ENCODE results near the gene WDR46. TPM values are rescaled to one million over a fixed set of nuclear protein-coding genes. Genes with fewer than 3 reads are reported as not detected.

The WDR46 gene
- total and polyA plus RNA-seq, 2 of the 13 experiments (the other 11 are each of a cell fraction or from before 2014, with no cell fraction given) = 47.4 to 105 TPM

DNA sequence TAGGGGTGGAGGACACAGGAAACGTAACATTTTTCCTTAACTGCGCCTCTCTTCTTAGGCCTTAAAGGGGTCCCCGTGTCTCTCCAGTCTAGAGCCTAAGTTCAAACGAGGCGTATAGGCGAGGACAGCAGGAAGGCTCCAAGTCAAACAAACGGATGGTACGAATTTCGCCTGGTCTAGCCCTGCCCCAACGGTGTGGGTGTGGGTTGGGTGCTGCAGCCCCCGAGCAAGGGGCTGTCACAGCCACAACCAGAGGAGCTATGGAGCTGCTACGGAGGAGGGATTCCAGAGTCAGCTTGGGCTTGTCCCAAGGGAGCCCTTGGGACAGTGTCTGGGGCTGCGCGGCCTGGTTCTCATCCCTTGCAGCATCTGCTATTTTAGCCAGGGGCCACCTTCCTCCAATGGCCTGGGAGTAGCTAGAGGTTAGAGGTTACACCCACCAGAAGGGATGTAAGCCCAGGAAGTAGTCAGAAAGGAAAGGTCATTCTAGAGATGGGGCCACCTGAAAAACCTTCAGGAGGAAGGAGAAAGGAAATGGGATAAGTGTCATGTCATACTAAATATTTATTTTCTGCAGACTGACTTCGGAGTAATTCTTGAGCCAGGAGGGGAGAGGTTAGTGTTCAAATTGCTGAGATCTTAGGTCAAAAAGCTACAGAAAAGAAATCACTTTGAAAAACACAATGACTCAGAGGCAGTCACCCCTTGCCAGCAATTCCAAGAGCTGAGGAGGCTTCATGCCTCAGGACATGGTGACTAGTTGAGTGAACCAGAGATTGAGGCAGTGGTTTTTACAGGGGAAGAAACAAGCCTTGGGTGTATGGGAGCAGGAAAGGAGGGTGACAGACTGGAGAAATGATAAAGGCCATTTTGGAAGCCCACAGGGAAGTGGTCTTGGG is 39.1 kb downstream of the WDR46 start (continued):
- TF ChIP-seq, protein P1, sequence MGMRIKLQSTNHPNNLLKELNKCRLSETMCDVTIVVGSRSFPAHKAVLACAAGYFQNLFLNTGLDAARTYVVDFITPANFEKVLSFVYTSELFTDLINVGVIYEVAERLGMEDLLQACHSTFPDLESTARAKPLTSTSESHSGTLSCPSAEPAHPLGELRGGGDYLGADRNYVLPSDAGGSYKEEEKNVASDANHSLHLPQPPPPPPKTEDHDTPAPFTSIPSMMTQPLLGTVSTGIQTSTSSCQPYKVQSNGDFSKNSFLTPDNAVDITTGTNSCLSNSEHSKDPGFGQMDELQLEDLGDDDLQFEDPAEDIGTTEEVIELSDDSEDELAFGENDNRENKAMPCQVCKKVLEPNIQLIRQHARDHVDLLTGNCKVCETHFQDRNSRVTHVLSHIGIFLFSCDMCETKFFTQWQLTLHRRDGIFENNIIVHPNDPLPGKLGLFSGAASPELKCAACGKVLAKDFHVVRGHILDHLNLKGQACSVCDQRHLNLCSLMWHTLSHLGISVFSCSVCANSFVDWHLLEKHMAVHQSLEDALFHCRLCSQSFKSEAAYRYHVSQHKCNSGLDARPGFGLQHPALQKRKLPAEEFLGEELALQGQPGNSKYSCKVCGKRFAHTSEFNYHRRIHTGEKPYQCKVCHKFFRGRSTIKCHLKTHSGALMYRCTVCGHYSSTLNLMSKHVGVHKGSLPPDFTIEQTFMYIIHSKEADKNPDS (CRISPR knock-in tag; IDR thresholded peaks at IDR 0.05) = 0 out of 2 replicates have a peak, but pooled peaks have one; percentile 2
- no peak for TF ChIP-seq ZNF674 (CRISPR knock-in tag; IDR thresholded peaks at IDR 0.05; ENCODE audit: low read depth)
- TF ChIP-seq ZNF563 (CRISPR knock-in tag; IDR thresholded peaks at IDR 0.05) = 0 out of 2 replicates have a peak, but pooled peaks have one; percentile 15
- TF ChIP-seq, protein P2, sequence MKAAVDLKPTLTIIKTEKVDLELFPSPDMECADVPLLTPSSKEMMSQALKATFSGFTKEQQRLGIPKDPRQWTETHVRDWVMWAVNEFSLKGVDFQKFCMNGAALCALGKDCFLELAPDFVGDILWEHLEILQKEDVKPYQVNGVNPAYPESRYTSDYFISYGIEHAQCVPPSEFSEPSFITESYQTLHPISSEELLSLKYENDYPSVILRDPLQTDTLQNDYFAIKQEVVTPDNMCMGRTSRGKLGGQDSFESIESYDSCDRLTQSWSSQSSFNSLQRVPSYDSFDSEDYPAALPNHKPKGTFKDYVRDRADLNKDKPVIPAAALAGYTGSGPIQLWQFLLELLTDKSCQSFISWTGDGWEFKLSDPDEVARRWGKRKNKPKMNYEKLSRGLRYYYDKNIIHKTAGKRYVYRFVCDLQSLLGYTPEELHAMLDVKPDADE (CRISPR knock-in tag; IDR thresholded peaks at IDR 0.05) = no peak
- 0 out of 2 replicates have a peak, but pooled peaks have one; percentile 0 for TF ChIP-seq ZZZ3 (CRISPR knock-in tag; IDR thresholded peaks at IDR 0.05; ENCODE audit: borderline replicate concordance)
- no peak for TF ChIP-seq SUZ12 (IDR thresholded peaks at IDR 0.05; ENCODE audit: low read depth, low read length)
- no peak for TF ChIP-seq SNAI1 (CRISPR knock-in tag; IDR thresholded peaks at IDR 0.05; ENCODE audit: borderline replicate concordance)
- TF ChIP-seq ZFX (CRISPR knock-in tag; IDR thresholded peaks at IDR 0.05; ENCODE audit: low read depth) = no peak
- TF ChIP-seq WIZ (CRISPR knock-in tag; IDR thresholded peaks at IDR 0.05) = 0 out of 2 replicates have a peak, but pooled peaks have one; percentile 47
- no peak for TF ChIP-seq ZNF546 (CRISPR knock-in tag; conservative IDR thresholded peaks at IDR 0.05)
- no peak for TF ChIP-seq BRCA1 (CRISPR knock-in tag; IDR thresholded peaks at IDR 0.05)
- TF ChIP-seq, protein P3, sequence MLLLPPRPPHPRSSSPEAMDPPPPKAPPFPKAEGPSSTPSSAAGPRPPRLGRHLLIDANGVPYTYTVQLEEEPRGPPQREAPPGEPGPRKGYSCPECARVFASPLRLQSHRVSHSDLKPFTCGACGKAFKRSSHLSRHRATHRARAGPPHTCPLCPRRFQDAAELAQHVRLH (CRISPR knock-in tag; IDR thresholded peaks at IDR 0.05; ENCODE audit: borderline replicate concordance, low read depth) = 0 out of 2 replicates have a peak, but pooled peaks have one; percentile 24
- TF ChIP-seq, protein P4, sequence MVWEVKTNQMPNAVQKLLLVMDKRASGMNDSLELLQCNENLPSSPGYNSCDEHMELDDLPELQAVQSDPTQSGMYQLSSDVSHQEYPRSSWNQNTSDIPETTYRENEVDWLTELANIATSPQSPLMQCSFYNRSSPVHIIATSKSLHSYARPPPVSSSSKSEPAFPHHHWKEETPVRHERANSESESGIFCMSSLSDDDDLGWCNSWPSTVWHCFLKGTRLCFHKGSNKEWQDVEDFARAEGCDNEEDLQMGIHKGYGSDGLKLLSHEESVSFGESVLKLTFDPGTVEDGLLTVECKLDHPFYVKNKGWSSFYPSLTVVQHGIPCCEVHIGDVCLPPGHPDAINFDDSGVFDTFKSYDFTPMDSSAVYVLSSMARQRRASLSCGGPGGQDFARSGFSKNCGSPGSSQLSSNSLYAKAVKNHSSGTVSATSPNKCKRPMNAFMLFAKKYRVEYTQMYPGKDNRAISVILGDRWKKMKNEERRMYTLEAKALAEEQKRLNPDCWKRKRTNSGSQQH (CRISPR knock-in tag; IDR thresholded peaks at IDR 0.05; ENCODE audit: low read depth) = peak; percentile 20; the same call in 1 of the 2 replicates
- TF ChIP-seq, protein P5, sequence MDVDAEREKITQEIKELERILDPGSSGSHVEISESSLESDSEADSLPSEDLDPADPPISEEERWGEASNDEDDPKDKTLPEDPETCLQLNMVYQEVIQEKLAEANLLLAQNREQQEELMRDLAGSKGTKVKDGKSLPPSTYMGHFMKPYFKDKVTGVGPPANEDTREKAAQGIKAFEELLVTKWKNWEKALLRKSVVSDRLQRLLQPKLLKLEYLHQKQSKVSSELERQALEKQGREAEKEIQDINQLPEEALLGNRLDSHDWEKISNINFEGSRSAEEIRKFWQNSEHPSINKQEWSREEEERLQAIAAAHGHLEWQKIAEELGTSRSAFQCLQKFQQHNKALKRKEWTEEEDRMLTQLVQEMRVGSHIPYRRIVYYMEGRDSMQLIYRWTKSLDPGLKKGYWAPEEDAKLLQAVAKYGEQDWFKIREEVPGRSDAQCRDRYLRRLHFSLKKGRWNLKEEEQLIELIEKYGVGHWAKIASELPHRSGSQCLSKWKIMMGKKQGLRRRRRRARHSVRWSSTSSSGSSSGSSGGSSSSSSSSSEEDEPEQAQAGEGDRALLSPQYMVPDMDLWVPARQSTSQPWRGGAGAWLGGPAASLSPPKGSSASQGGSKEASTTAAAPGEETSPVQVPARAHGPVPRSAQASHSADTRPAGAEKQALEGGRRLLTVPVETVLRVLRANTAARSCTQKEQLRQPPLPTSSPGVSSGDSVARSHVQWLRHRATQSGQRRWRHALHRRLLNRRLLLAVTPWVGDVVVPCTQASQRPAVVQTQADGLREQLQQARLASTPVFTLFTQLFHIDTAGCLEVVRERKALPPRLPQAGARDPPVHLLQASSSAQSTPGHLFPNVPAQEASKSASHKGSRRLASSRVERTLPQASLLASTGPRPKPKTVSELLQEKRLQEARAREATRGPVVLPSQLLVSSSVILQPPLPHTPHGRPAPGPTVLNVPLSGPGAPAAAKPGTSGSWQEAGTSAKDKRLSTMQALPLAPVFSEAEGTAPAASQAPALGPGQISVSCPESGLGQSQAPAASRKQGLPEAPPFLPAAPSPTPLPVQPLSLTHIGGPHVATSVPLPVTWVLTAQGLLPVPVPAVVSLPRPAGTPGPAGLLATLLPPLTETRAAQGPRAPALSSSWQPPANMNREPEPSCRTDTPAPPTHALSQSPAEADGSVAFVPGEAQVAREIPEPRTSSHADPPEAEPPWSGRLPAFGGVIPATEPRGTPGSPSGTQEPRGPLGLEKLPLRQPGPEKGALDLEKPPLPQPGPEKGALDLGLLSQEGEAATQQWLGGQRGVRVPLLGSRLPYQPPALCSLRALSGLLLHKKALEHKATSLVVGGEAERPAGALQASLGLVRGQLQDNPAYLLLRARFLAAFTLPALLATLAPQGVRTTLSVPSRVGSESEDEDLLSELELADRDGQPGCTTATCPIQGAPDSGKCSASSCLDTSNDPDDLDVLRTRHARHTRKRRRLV (CRISPR knock-in tag; IDR thresholded peaks at IDR 0.05) = no peak
- TF ChIP-seq SSRP1 (CRISPR knock-in tag; IDR thresholded peaks at IDR 0.05) = peak; percentile 15
- TF ChIP-seq CCAR2 (optimal IDR thresholded peaks at IDR 0.05; ENCODE audit: low read depth, low read length) = peak; percentile 58
- 0 out of 2 replicates have a peak, but pooled peaks have one; percentile 57 for TF ChIP-seq SMAD9 (CRISPR knock-in tag; IDR thresholded peaks at IDR 0.05)
- TF ChIP-seq ZNF326 (CRISPR knock-in tag; IDR thresholded peaks at IDR 0.05; ENCODE audit: borderline replicate concordance) = 0 out of 2 replicates have a peak, but pooled peaks have one; percentile 10
